Progenitor cell of endocrine pancreas (in vitro differentiated cells): ENCODE results near the gene TNK1. TPM values are rescaled to one million over a fixed set of nuclear protein-coding genes. Genes with fewer than 3 reads are reported as not detected.
"Not testable (repeated sequence)": the region's sequence is repeated elsewhere in the genome, so short reads cannot be mapped to it uniquely, and the experiment has no call there.

ENCODE experiments used
- DNase-seq: peaks from one replicate; pipeline ENCODE4 v3.0.0; 2021; ENCODE audit warnings: low spot score; ENCODE audit not compliant: unreplicated experiment
- H3K27ac Mint-ChIP-seq: 2 replicates; pipeline ENCODE4 v1.8.0; 2021; ENCODE audit warnings: mild to moderate bottlenecking, moderate library complexity, mixed read lengths
- H3K27me3 Mint-ChIP-seq: 2 replicates; pipeline ENCODE4 v1.8.0; 2021; ENCODE audit warnings: mixed read lengths
- H3K36me3 Mint-ChIP-seq: 2 replicates; pipeline ENCODE4 v1.8.0; 2022; ENCODE audit warnings: mixed read lengths; ENCODE audit not compliant: insufficient read depth
- H3K4me1 Mint-ChIP-seq: 2 replicates; pipeline ENCODE4 v1.8.0; 2021; ENCODE audit warnings: low read depth, mixed read lengths
- H3K4me3 Mint-ChIP-seq: 2 replicates; pipeline ENCODE4 v1.8.0; 2021; ENCODE audit warnings: low read depth, mild to moderate bottlenecking, moderate library complexity, mixed read lengths
- H3K9me3 Mint-ChIP-seq: 2 replicates; pipeline ENCODE4 v1.8.0; 2021; ENCODE audit warnings: low read depth, mixed read lengths
- total RNA-seq: library from RNA; stranded (reverse); gene quantifications from 2 replicates; pipeline ENCODE4 v1.2.1, GENCODE V29; 2021
- TF ChIP-seq, protein P1 (sequence below): fragments of 200-600 bp; sonication (generic); IDR thresholded peaks from one replicate; pipeline ENCODE4 v1.5.0; 2021; ENCODE audit warnings: antibody characterized with exemption, mild to moderate bottlenecking; ENCODE audit not compliant: unreplicated experiment

TNK1 gene
- total RNA-seq, 1 donor from 2014 or later = 13.4 TPM

GRCh38 chr17:7336240-7337175 is 44.4 kb upstream of the TNK1 start, which contains the start of gene ACAP1:
Gene ACAP1, plus strand, starts transcription at chr17:7336529. Its CDS starts 206 bp downstream, at chr17:7336735.
- Mint-ChIP-seq H3K9me3 (no peaks in the 10 kb centered on the region), H3K4me3 (no peak within 1 kb of the TSS), H3K4me1 (no peaks in the 10 kb centered on the region), H3K27ac (peak within 1 kb of the TSS; percentile 65), H3K36me3 (no peaks in the 10 kb centered on the region), H3K27me3 (peaks cover 10% of the 10 kb centered on the region)
- no peak for DNase-seq
- TF ChIP-seq, protein P1, sequence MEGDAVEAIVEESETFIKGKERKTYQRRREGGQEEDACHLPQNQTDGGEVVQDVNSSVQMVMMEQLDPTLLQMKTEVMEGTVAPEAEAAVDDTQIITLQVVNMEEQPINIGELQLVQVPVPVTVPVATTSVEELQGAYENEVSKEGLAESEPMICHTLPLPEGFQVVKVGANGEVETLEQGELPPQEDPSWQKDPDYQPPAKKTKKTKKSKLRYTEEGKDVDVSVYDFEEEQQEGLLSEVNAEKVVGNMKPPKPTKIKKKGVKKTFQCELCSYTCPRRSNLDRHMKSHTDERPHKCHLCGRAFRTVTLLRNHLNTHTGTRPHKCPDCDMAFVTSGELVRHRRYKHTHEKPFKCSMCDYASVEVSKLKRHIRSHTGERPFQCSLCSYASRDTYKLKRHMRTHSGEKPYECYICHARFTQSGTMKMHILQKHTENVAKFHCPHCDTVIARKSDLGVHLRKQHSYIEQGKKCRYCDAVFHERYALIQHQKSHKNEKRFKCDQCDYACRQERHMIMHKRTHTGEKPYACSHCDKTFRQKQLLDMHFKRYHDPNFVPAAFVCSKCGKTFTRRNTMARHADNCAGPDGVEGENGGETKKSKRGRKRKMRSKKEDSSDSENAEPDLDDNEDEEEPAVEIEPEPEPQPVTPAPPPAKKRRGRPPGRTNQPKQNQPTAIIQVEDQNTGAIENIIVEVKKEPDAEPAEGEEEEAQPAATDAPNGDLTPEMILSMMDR = no peak

- not testable (repeated sequence) for H3K36me3 Mint-ChIP-seq, H3K9me3 Mint-ChIP-seq, H3K4me3 Mint-ChIP-seq, DNase-seq, H3K27ac Mint-ChIP-seq, H3K4me1 Mint-ChIP-seq
- H3K27me3 Mint-ChIP-seq = peaks cover 11% of the 10 kb centered on the region
Observed at GRCh38 chr17:7337600-7337999, 43.3 kb upstream of the TNK1 start.

DNA sequence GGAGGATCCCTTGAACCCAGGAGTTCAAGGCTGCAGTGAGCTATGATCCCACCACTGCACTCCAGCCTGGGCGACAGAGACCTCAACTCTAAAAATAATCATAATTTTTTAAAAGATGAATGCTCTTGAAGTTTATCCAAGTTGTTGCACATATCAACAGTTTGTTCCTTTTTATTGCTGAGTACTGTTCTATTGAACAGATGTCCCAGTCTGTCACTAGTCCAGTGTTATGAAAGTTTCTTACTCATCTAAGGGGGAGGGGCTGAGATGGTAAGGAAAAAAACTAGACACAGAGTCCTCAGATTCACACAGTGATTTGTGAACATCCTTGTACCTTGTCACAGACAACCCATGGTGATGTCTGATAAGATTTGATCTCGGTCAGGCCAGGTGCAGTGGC is 40.7 kb upstream of the TNK1 start:
- Mint-ChIP-seq H3K4me3 (no peak overlapping the region), H3K36me3 (no peaks in the 10 kb centered on the region), H3K9me3 (no peaks in the 10 kb centered on the region), H3K27me3 (peaks cover 19% of the 10 kb centered on the region), H3K4me1 (no peaks in the 10 kb centered on the region), H3K27ac (no peak overlapping the region)
- TF ChIP-seq, protein P1 = no peak
- no peak for DNase-seq

- Mint-ChIP-seq H3K27me3 (peaks cover 19% of the 10 kb centered on the region), H3K4me1 (no peaks in the 10 kb centered on the region), H3K4me3 (no peak overlapping the region), H3K36me3 (no peaks in the 10 kb centered on the region), H3K9me3 (no peaks in the 10 kb centered on the region), H3K27ac (no peak overlapping the region)
- no peak for DNase-seq
- TF ChIP-seq, protein P1 = no peak
Observed at GRCh38 chr17:7341842-7342241, 39.0 kb upstream of the TNK1 start.

DNA sequence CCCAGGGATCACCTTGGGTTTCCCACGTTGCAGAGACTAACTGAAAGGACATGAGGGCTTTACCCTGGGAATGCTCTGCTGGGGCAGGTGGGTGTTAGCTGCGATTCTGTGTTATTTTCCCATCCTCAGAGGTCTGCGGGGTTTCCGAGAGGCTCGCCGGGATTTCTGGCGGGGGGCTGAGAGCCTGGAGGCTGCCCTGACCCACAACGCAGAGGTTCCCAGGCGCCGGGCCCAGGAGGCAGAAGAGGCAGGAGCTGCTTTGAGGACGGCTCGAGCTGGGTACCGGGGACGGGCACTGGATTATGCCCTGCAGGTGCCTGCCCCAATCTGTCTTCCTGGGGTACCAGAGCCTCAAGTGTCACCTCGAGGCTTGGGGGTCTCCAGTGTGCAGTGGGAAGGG is 37.6 kb upstream of the TNK1 start:
- no peaks in the 10 kb centered on the region for H3K4me1 Mint-ChIP-seq
- H3K4me3 Mint-ChIP-seq = no peak overlapping the region
- no peaks in the 10 kb centered on the region for H3K36me3 Mint-ChIP-seq
- no peak overlapping the region for H3K27ac Mint-ChIP-seq
- TF ChIP-seq, protein P1 = no peak
- no peak for DNase-seq
- peaks cover 16% of the 10 kb centered on the region for H3K27me3 Mint-ChIP-seq
- no peaks in the 10 kb centered on the region for H3K9me3 Mint-ChIP-seq
